GM12878 (cell line): Measurements from ENCODE around the gene CHMP6. TPM values are rescaled to one million over a fixed set of nuclear protein-coding genes. Genes with fewer than 3 reads are reported as not detected.

Source experiments
- ATAC-seq: fragments of 200-7000 bp; cut with Tn5 transposase; 3 replicates; pipeline ENCODE4 v1.9.1; 2020; ENCODE audit warnings: mild to moderate bottlenecking, moderate library complexity
- BruUV-seq: library from RNA; stranded (reverse); fragments of 400-500 nt; replicated peaks from 2 replicates; lab custom pipeline; 2021; lab: Mats Ljungman, UMichigan
- CTCF ChIA-PET: fragments of 300-600 bp; sonication (Branson Sonifier 250); formaldehyde crosslinking; extraction: SDS; loops from one replicate; lab custom pipeline; 2021; ENCODE audit warnings: inconsistent platforms; lab: Yijun Ruan, JAX
- POLR2A ChIA-PET: fragments of 350-600 bp; formaldehyde crosslinking; extraction: SDS; loops from one replicate; lab custom pipeline; 2021; ENCODE audit warnings: inconsistent platforms; lab: Charles Lee
- RAD21 ChIA-PET: fragments of 300-600 bp; sonication (Branson Sonifier 250); formaldehyde crosslinking; loops from one replicate; lab custom pipeline; 2023; ENCODE audit warnings: antibody characterized with exemption; ENCODE audit not compliant: unreplicated experiment; lab: Charles Lee
- SMC1A ChIA-PET: fragments of 300-600 bp; sonication (Branson Sonifier 250); formaldehyde crosslinking; loops from one replicate; lab custom pipeline; 2023; ENCODE audit not compliant: unreplicated experiment, uncharacterized antibody; lab: Charles Lee
- DNase-seq: peaks from one replicate; pipeline ENCODE4 v3.0.0-alpha.2; 2011; ENCODE audit warnings: low read depth, low spot score
- FAIRE-seq: peaks from 3 replicates; lab custom pipeline; 2011; peaks lifted over from hg19 to GRCh38; lab: Jason Lieb, UNC
- H2AFZ ChIP-seq: 2 replicates; pipeline ENCODE4 v1.6.0; 2011; ENCODE audit warnings: low read depth, low read length, control low read depth; ENCODE audit not compliant: control insufficient read depth
- H3K27ac ChIP-seq: 2 replicates; pipeline ENCODE4 v1.5.1; 2011; ENCODE audit warnings: control low read depth; ENCODE audit not compliant: control insufficient read depth, insufficient read depth
- H3K27me3 ChIP-seq, 2 experiments: replicated peaks in 1 of 2; 2 replicates each; pipeline versions ENCODE4 v1.6.0 to v1.6.1; 2011; ENCODE audit warnings: low read length in 1 of 2; ENCODE audit not compliant: control insufficient read depth in 2 of 2, insufficient read depth in 2 of 2
- H3K36me3 ChIP-seq, 2 experiments: 2 replicates each; pipeline ENCODE4 v1.5.1; 2011; ENCODE audit warnings: low read length in 1 of 2; ENCODE audit not compliant: control insufficient read depth in 2 of 2, insufficient read depth in 2 of 2
- H3K4me1 ChIP-seq: 2 replicates; pipeline ENCODE4 v1.6.1; 2011; ENCODE audit warnings: mild to moderate bottlenecking, low read length, moderate library complexity, mixed read lengths; ENCODE audit not compliant: control insufficient read depth, insufficient read depth
- H3K4me2 ChIP-seq: 2 replicates; pipeline ENCODE4 v1.6.0; 2011; ENCODE audit warnings: control low read depth; ENCODE audit not compliant: control insufficient read depth, insufficient read depth
- H3K4me3 ChIP-seq: fragments of 200-600 bp; sonication (generic); 2 replicates; pipeline ENCODE4 v1.5.1; 2016
- H3K79me2 ChIP-seq: 2 replicates; pipeline ENCODE4 v1.6.0; 2011; ENCODE audit warnings: low read length; ENCODE audit not compliant: control insufficient read depth, insufficient read depth
- H3K9ac ChIP-seq: 2 replicates; pipeline ENCODE4 v1.8.0; 2011; ENCODE audit warnings: low read length, control low read depth, mixed read lengths; ENCODE audit not compliant: control insufficient read depth, insufficient read depth
- H3K9me3 ChIP-seq: replicated peaks from 3 replicates; pipeline ENCODE4 v1.5.1; 2011; ENCODE audit warnings: mild to moderate bottlenecking, low read length; ENCODE audit not compliant: control insufficient read depth, insufficient read depth
- H4K20me1 ChIP-seq: 2 replicates; pipeline ENCODE4 v1.6.0; 2011; ENCODE audit not compliant: control insufficient read depth, insufficient read depth
- ATF7 ChIP-seq: fragments of 450-650 bp; IDR thresholded peaks from 2 replicates; pipeline ENCODE4 v1.6.1; 2016; ENCODE audit warnings: low read depth, mild to moderate bottlenecking
- BRCA1 ChIP-seq: IDR thresholded peaks from 2 replicates; pipeline ENCODE4 v1.6.1; 2011; ENCODE audit warnings: low read depth, low read length, improper control_type of control experiment
- CBX5 ChIP-seq: sonication (generic); IDR thresholded peaks from 2 replicates; pipeline ENCODE4 v1.6.1; 2016; ENCODE audit warnings: low read depth, moderate library complexity, mild to moderate bottlenecking, inconsistent platforms
- E4F1 ChIP-seq: fragments of 450-650 bp; IDR thresholded peaks from 2 replicates; pipeline ENCODE4 v1.6.1; 2018; ENCODE audit warnings: borderline replicate concordance, mild to moderate bottlenecking; ENCODE audit not compliant: partially characterized antibody
- GABPA ChIP-seq: IDR thresholded peaks from 2 replicates; pipeline ENCODE4 v1.6.1; 2014; ENCODE audit warnings: antibody characterized with exemption, low read depth, mild to moderate bottlenecking, inconsistent platforms
- IRF3 ChIP-seq: fragments of 450-650 bp; IDR thresholded peaks from 2 replicates; pipeline ENCODE4 v1.6.1; 2014; ENCODE audit warnings: mild to moderate bottlenecking
- JUNB ChIP-seq: IDR thresholded peaks from 2 replicates; pipeline ENCODE4 v1.6.1; 2016; ENCODE audit warnings: antibody characterized with exemption, mild to moderate bottlenecking
- KLF5 ChIP-seq: fragments of 450-650 bp; IDR thresholded peaks from 2 replicates; pipeline ENCODE4 v1.6.1; 2014; ENCODE audit warnings: mild to moderate bottlenecking; ENCODE audit not compliant: partially characterized antibody
- MYB ChIP-seq: fragments of 150-350 bp; IDR thresholded peaks from 2 replicates; pipeline ENCODE4 v1.6.1; 2014; ENCODE audit warnings: mild to moderate bottlenecking, low read depth, low read length, borderline replicate concordance
- SUZ12 ChIP-seq: fragments of 200-600 bp; sonication (generic); IDR thresholded peaks from one replicate; pipeline ENCODE4 v1.6.1; 2018; ENCODE audit warnings: antibody characterized with exemption, mild to moderate bottlenecking; ENCODE audit not compliant: unreplicated experiment
- USF2 ChIP-seq: IDR thresholded peaks from 2 replicates; pipeline ENCODE4 v1.6.1; 2011; ENCODE audit warnings: low read depth, low read length, improper control_type of control experiment, borderline replicate concordance
- YBX1 ChIP-seq: fragments of 450-650 bp; IDR thresholded peaks from 2 replicates; pipeline ENCODE4 v1.6.1; 2016; ENCODE audit warnings: antibody characterized with exemption
- WGBS: methylation state at CpG from one replicate; pipeline ENCODE4 v1.1.6; 2016; ENCODE audit warnings: low lambda C conversion rate; ENCODE audit not compliant: insufficient replicate concordance, insufficient coverage; ENCODE audit errors: missing lambda C conversion rate; 5-methylcytosine and 5-hydroxymethylcytosine counted together
- in situ Hi-C: fragments of 300-500 bp; cut with MboI; formaldehyde crosslinking; loops from 9 replicates; pipeline ENCODE4 v1.14.3; 2018; ENCODE audit warnings: mixed read lengths
- intact Hi-C: fragments of 100-400 bp; cut with micrococcal nuclease; formaldehyde crosslinking; loops from one replicate; pipeline ENCODE4 v1.14.2; 2022; ENCODE audit not compliant: unreplicated experiment
- polyA plus RNA-seq, 11 experiments: library from polyadenylated mRNA; depleted of rRNA in 4 of 11; unstranded in 6 of 11; stranded (reverse) in 5 of 11; fragments of >200 nt; fragmentation: Nextera tagmentation in 4 of 11; fragmentation: Illumina TruSeq in 1 of 11; extraction: Ambion mirVana in 4 of 11; extraction: Trizol in 1 of 11; gene quantifications; 1 replicate in 1 of 11; 2 replicates in 10 of 11; pipeline versions ENCODE4 v1.2.1 to v1.2.3, GENCODE V29; 2011 to 2016; ENCODE audit warnings: inconsistent platforms in 2 of 11, missing spikeins in 2 of 11, low read depth in 1 of 11
- total RNA-seq, 4 experiments: library from RNA; depleted of rRNA in 3 of 4; stranded (reverse); fragments of >200 nt in 3 of 4; fragmentation: Illumina TruSeq in 1 of 4; extraction: Trizol in 1 of 4; gene quantifications; 2 replicates each; pipeline versions ENCODE4 v1.2.1 to v1.2.3, GENCODE V29; 2013 to 2021

The CHMP6 gene
- total and polyA plus RNA-seq, 10 of the 15 experiments (the other 5 are each of a cell fraction or from before 2014, with no cell fraction given): 0.21 to 37.9 (median 14.7) TPM

- FAIRE-seq (no peak), DNase-seq (no peak), ATAC-seq (no peak)
- H3K9me3 ChIP-seq: no peaks in the 10 kb centered on the region
- H3K4me3 ChIP-seq: no peak overlapping the region
- 28% methylated on average over 45 of the region's 66 CpGs for WGBS
- H3K4me1 ChIP-seq: no peaks in the 10 kb centered on the region
- no peaks in the 10 kb centered on the region for H3K79me2 ChIP-seq
- no peak overlapping the region for H3K9ac ChIP-seq
- no peak for TF ChIP-seq YBX1
- peak; percentile 75 for TF ChIP-seq SUZ12
- POLR2A ChIA-PET: no interaction called here
- SMC1A ChIA-PET: no interaction called here
- no TSS peak for BruUV-seq
- RAD21 ChIA-PET: no interaction called here
- CTCF ChIA-PET: no interaction called here
- H3K4me2 ChIP-seq: peak overlapping the region; percentile 89; the same call in 1 of the 2 replicates
- peaks cover 5 to 11% of the 10 kb centered on the region in 2 experiments for H3K27me3 ChIP-seq
- H2AFZ ChIP-seq: no peak overlapping the region
- H4K20me1 ChIP-seq: no peaks in the 10 kb centered on the region
- no peak overlapping the region for H3K27ac ChIP-seq
- intact Hi-C loops (no loop called here), in situ Hi-C loops (no loop called here)
- H3K36me3 ChIP-seq: no peaks in the 10 kb centered on the region
These were observed 44.0 kb downstream of the CHMP6 start for GRCh38 chr17:81035521-81036196.

- H4K20me1 ChIP-seq: no peaks in the 10 kb centered on the region
- peaks cover 5 to 11% of the 10 kb centered on the region in 2 experiments for H3K27me3 ChIP-seq
- no peak for FAIRE-seq
- H3K4me1 ChIP-seq: no peaks in the 10 kb centered on the region
- ChIA-PET POLR2A (no interaction called here), CTCF (no interaction called here), RAD21 (no interaction called here), SMC1A (no interaction called here)
- no peak overlapping the region for H3K9ac ChIP-seq
- H3K9me3 ChIP-seq: no peaks in the 10 kb centered on the region
- H2AFZ ChIP-seq: no peak overlapping the region
- no peak overlapping the region for H3K4me2 ChIP-seq
- DNase-seq: no peak
- ATAC-seq: no peak
- intact Hi-C loops: no loop called here
- BruUV-seq: no TSS peak
- no peaks in the 10 kb centered on the region for H3K36me3 ChIP-seq
- no peak overlapping the region for H3K4me3 ChIP-seq
- 65% methylated on average over 24 of the region's 24 CpGs for WGBS
- in situ Hi-C loops: no loop called here
- no peaks in the 10 kb centered on the region for H3K79me2 ChIP-seq
- no peak overlapping the region for H3K27ac ChIP-seq
- TF ChIP-seq IRF3: no peak
- no peak for TF ChIP-seq KLF5
- no peak for TF ChIP-seq E4F1
- no peak for TF ChIP-seq USF2
- no peak for TF ChIP-seq ATF7
- TF ChIP-seq BRCA1: no peak
- TF ChIP-seq CBX5: no peak
- TF ChIP-seq GABPA: no peak
- no peak for TF ChIP-seq JUNB
- no peak for TF ChIP-seq MYB
These were observed 44.7 kb downstream of the CHMP6 start for GRCh38 chr17:81036197-81036941.
